ENCODE results near the gene NSUN4.

Gene NSUN4

GRCh38 chr1:46407636-46408035 lies 67.0 kb downstream of the NSUN4 start:
- no peak for TF ChIP-seq EZH2 (IDR thresholded peaks at IDR 0.05)
- TF ChIP-seq POLR2AphosphoS5 (IDR thresholded peaks at IDR 0.05; ENCODE audit: borderline replicate concordance, low read depth, low read length) = no peak
- TF ChIP-seq FOXP2 (optimal IDR thresholded peaks at IDR 0.05; ENCODE audit: control extremely low read depth, extremely low read length, insufficient read depth) = no peak
- H3K9ac ChIP-seq (ENCODE audit: insufficient read length) = no peak overlapping the region
- H3K36me3 ChIP-seq (ENCODE audit: insufficient read depth, low read length) = no peaks in the 10 kb centered on the region
- no peaks in the 10 kb centered on the region for H3K9me3 ChIP-seq (ENCODE audit: low read depth, low read length)
- no peak overlapping the region for H3K4me3 ChIP-seq
- no peak overlapping the region for H3K27ac ChIP-seq
- no peak for DNase-seq (ENCODE audit: low read depth, low spot score)

GRCh38 chr1:46408356-46409062 lies 67.9 kb downstream of the NSUN4 start:
- no peaks in the 10 kb centered on the region for H3K9me3 ChIP-seq (ENCODE audit: low read depth, low read length)
- no peaks in the 10 kb centered on the region for H3K36me3 ChIP-seq (ENCODE audit: insufficient read depth, low read length)
- no peak overlapping the region for H3K4me3 ChIP-seq
- TF ChIP-seq POLR2AphosphoS5 (IDR thresholded peaks at IDR 0.05; ENCODE audit: borderline replicate concordance, low read depth, low read length) (no peak), EZH2 (IDR thresholded peaks at IDR 0.05) (no peak), FOXP2 (optimal IDR thresholded peaks at IDR 0.05; ENCODE audit: control extremely low read depth, extremely low read length, insufficient read depth) (no peak)
- no peak overlapping the region for H3K27ac ChIP-seq
- no peak for DNase-seq (ENCODE audit: low read depth, low spot score)
- H3K9ac ChIP-seq (ENCODE audit: insufficient read length) = no peak overlapping the region

DNA sequence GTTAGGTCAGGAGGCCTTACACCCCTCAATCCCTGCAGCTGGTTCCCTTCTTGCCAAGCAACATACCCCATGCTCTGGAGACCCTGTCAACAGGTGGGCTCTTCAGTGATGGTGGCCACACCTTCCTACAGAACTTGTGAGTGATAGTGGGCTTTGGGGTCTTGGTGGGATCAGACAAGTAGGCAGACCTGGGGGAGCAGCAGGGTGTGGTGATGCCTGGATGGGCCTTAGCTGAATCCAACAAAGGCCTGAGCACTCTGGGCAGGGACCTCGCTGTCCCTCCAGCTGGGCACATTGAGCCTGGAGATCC lies 68.4 kb downstream of the NSUN4 start:
- no peak overlapping the region for H3K9ac ChIP-seq (ENCODE audit: insufficient read length)
- H3K27ac ChIP-seq = no peak overlapping the region
- no peak for DNase-seq (ENCODE audit: low read depth, low spot score)
- no peak overlapping the region for H3K4me3 ChIP-seq
- no peaks in the 10 kb centered on the region for H3K9me3 ChIP-seq (ENCODE audit: low read depth, low read length)
- no peaks in the 10 kb centered on the region for H3K36me3 ChIP-seq (ENCODE audit: insufficient read depth, low read length)
- TF ChIP-seq POLR2AphosphoS5 (IDR thresholded peaks at IDR 0.05; ENCODE audit: borderline replicate concordance, low read depth, low read length) (no peak), FOXP2 (optimal IDR thresholded peaks at IDR 0.05; ENCODE audit: control extremely low read depth, extremely low read length, insufficient read depth) (no peak), EZH2 (IDR thresholded peaks at IDR 0.05) (no peak)

- TF ChIP-seq FOXP2 (optimal IDR thresholded peaks at IDR 0.05; ENCODE audit: control extremely low read depth, extremely low read length, insufficient read depth) (no peak), POLR2AphosphoS5 (IDR thresholded peaks at IDR 0.05; ENCODE audit: borderline replicate concordance, low read depth, low read length) (no peak), EZH2 (IDR thresholded peaks at IDR 0.05) (no peak)
- Histone ChIP-seq H3K4me3 (no peak overlapping the region), H3K36me3 (ENCODE audit: insufficient read depth, low read length) (no peaks in the 10 kb centered on the region), H3K27ac (no peak overlapping the region), H3K9me3 (ENCODE audit: low read depth, low read length) (no peaks in the 10 kb centered on the region), H3K9ac (ENCODE audit: insufficient read length) (no peak overlapping the region)
- no peak for DNase-seq (ENCODE audit: low read depth, low spot score)
These were observed 69.8 kb downstream of the NSUN4 start for GRCh38 chr1:46410156-46411009.

DNA sequence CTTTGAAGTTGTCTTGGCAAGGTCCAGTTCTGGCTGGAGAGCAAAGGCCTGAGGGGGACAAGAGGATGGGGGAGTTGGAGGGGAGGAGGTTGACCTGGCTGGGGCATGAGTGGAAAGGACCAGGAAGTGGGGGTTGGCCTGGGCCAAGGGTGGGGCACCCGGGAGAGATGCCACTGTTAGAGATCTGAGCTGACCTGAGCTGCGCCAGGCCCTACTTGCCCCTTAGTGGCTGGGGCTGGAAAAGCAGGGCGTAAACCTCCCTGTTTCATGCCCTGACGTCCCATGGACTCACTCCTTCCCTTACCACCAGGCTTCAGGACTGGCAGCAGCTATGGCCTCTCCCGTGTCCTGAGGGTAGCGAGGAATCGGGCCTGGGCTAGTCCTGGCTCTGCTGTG lies 70.4 kb downstream of the NSUN4 start:
- TF ChIP-seq EZH2 (IDR thresholded peaks at IDR 0.05) (no peak), FOXP2 (optimal IDR thresholded peaks at IDR 0.05; ENCODE audit: control extremely low read depth, extremely low read length, insufficient read depth) (no peak), POLR2AphosphoS5 (IDR thresholded peaks at IDR 0.05; ENCODE audit: borderline replicate concordance, low read depth, low read length) (no peak)
- no peaks in the 10 kb centered on the region for H3K9me3 ChIP-seq (ENCODE audit: low read depth, low read length)
- H3K9ac ChIP-seq (ENCODE audit: insufficient read length) = no peak overlapping the region
- no peak overlapping the region for H3K4me3 ChIP-seq
- DNase-seq (ENCODE audit: low read depth, low spot score) = no peak
- H3K27ac ChIP-seq = no peak overlapping the region
- no peaks in the 10 kb centered on the region for H3K36me3 ChIP-seq (ENCODE audit: insufficient read depth, low read length)
